GM12891 (cell line): Measurements from ENCODE around the gene THBD.

Experiments used
- POLR2A ChIP-seq: IDR thresholded peaks from 2 replicates; pipeline ENCODE4 v1.6.1; 2011; ENCODE audit warnings: low read depth, low read length, control low read depth
- POLR2AphosphoS5 ChIP-seq: IDR thresholded peaks from 2 replicates; pipeline ENCODE4 v1.6.1; 2011; ENCODE audit warnings: low read depth, low read length, control low read depth
- POU2F2 ChIP-seq: IDR thresholded peaks from 2 replicates; pipeline ENCODE4 v1.6.1; 2011; ENCODE audit warnings: low read depth, mild to moderate bottlenecking, control low read depth, low read length, moderate library complexity
- SPI1 ChIP-seq: IDR thresholded peaks from 2 replicates; pipeline ENCODE4 v1.6.1; 2011; ENCODE audit warnings: low read depth, low read length, control low read depth
- TAF1 ChIP-seq: IDR thresholded peaks from 2 replicates; pipeline ENCODE4 v1.6.1; 2011; ENCODE audit warnings: low read depth, low read length, control low read depth

GRCh38 chr20:23058240-23058639 is 8.8 kb upstream of the THBD start:
- no peak for TF ChIP-seq POLR2AphosphoS5
- TF ChIP-seq POLR2A = no peak
- no peak for TF ChIP-seq TAF1
- no peak for TF ChIP-seq SPI1
- no peak for TF ChIP-seq POU2F2
